ENCODE measurements around the gene EDN2.

Gene EDN2

GRCh38 chr1:41461790-41462679, 22.4 kb downstream of the EDN2 start:
- DNase-seq, result no peak

GRCh38 chr1:41456847-41457540, 27.5 kb downstream of the EDN2 start:
- no peak for DNase-seq

GRCh38 chr1:41455479-41456332, 28.8 kb downstream of the EDN2 start:
- no peak for DNase-seq

GRCh38 chr1:41454406-41454805, 30.1 kb downstream of the EDN2 start:
- no peak for DNase-seq

- no peak for DNase-seq
These were observed 31.7 kb downstream of the EDN2 start for GRCh38 chr1:41452704-41453290.

GRCh38 chr1:41450747-41451285, 33.7 kb downstream of the EDN2 start:
- no peak for DNase-seq

GRCh38 chr1:41449326-41449921, 35.1 kb downstream of the EDN2 start:
- no peak for DNase-seq

- no peak for DNase-seq
These were observed 35.7 kb downstream of the EDN2 start for GRCh38 chr1:41448821-41449220.

- no peak for DNase-seq
These were observed 36.3 kb downstream of the EDN2 start for GRCh38 chr1:41447995-41448770.

GRCh38 chr1:41446851-41447610, 37.5 kb downstream of the EDN2 start:
- DNase-seq, result no peak

- DNase-seq, result no peak
These were observed 39.7 kb downstream of the EDN2 start for GRCh38 chr1:41444785-41445184.

GRCh38 chr1:41444246-41444645, 40.2 kb downstream of the EDN2 start:
- DNase-seq, result no peak

GRCh38 chr1:41442697-41443251, 41.7 kb downstream of the EDN2 start:
- no peak for DNase-seq

GRCh38 chr1:41440321-41441085, 44.0 kb downstream of the EDN2 start:
- DNase-seq, result no peak

- DNase-seq, result no peak
These were observed 45.2 kb downstream of the EDN2 start for GRCh38 chr1:41439234-41439633.

- no peak for DNase-seq
These were observed 45.8 kb downstream of the EDN2 start for GRCh38 chr1:41438711-41439110.

- DNase-seq, result no peak
These were observed 47.5 kb downstream of the EDN2 start for GRCh38 chr1:41437011-41437355.

GRCh38 chr1:41436281-41437010, 48.0 kb downstream of the EDN2 start:
- DNase-seq, result no peak
